HepG2 (cell line): ENCODE measurements around the gene HEATR1. TPM values are rescaled to one million over a fixed set of nuclear protein-coding genes. Genes with fewer than 3 reads are reported as not detected.

ENCODE experiments used
- CENPT ChIP-seq: sonication (generic); formaldehyde crosslinking; IDR thresholded peaks from 2 replicates; pipeline ENCODE4 v1.8.0; 2022; ENCODE audit warnings: low read depth, mild to moderate bottlenecking, moderate library complexity, missing genetic modification reagents
- FOXC1 ChIP-seq: sonication (generic); formaldehyde crosslinking; IDR thresholded peaks from 2 replicates; pipeline ENCODE4 v1.8.0; 2022; ENCODE audit warnings: mild to moderate bottlenecking, missing genetic modification reagents, borderline replicate concordance
- HDAC1 ChIP-seq: sonication (generic); formaldehyde crosslinking; IDR thresholded peaks from 2 replicates; pipeline ENCODE4 v1.5.1; 2020; ENCODE audit warnings: mild to moderate bottlenecking, missing genetic modification reagents
- HMGA1 ChIP-seq: sonication (generic); formaldehyde crosslinking; conservative IDR thresholded peaks from 2 replicates; pipeline ENCODE4 v1.4.0; 2020; ENCODE audit warnings: missing genetic modification reagents
- MAFK ChIP-seq, 2 experiments: IDR thresholded peaks in 1 of 2; conservative IDR thresholded peaks in 1 of 2; 2 replicates each; pipeline ENCODE4 v1.6.1; 2011; ENCODE audit warnings: improper control_type of control experiment in 2 of 2, low read length in 2 of 2
- MIER2 ChIP-seq: IDR thresholded peaks from 2 replicates; pipeline ENCODE4 v1.6.1; 2016; ENCODE audit warnings: missing biosample characterization, missing genetic modification reagents
- MYNN ChIP-seq: sonication (generic); formaldehyde crosslinking; IDR thresholded peaks from 2 replicates; pipeline ENCODE4 v1.4.0; 2020; ENCODE audit warnings: mild to moderate bottlenecking, low read depth, missing genetic modification reagents
- ONECUT2 ChIP-seq: sonication (generic); formaldehyde crosslinking; IDR thresholded peaks from 2 replicates; pipeline ENCODE4 v1.4.0; 2020; ENCODE audit warnings: missing genetic modification reagents
- PAF1 ChIP-seq: IDR thresholded peaks from 2 replicates; pipeline ENCODE4 v1.6.1; 2016; ENCODE audit warnings: missing genetic modification reagents, missing compliant biosample characterization
- PHF20 ChIP-seq: sonication (generic); formaldehyde crosslinking; IDR thresholded peaks from 2 replicates; pipeline ENCODE4 v1.5.0; 2020; ENCODE audit warnings: mild to moderate bottlenecking, missing genetic modification reagents
- RBM39 ChIP-seq: fragments of 200-400 bp; formaldehyde crosslinking; IDR thresholded peaks from one replicate; pipeline ENCODE4 v1.6.1; 2018; ENCODE audit warnings: antibody characterized with exemption, mild to moderate bottlenecking, low read depth, low read length; ENCODE audit not compliant: poor library complexity, severe bottlenecking
- SNAI1 ChIP-seq: sonication (generic); formaldehyde crosslinking; IDR thresholded peaks from 2 replicates; pipeline ENCODE4 v1.5.0; 2020; ENCODE audit warnings: mild to moderate bottlenecking, missing genetic modification reagents, borderline replicate concordance
- ZKSCAN8 ChIP-seq: IDR thresholded peaks from 2 replicates; pipeline ENCODE4 v1.6.1; 2016; ENCODE audit warnings: borderline replicate concordance, missing genetic modification reagents, missing compliant biosample characterization
- ZNF446 ChIP-seq: sonication (generic); formaldehyde crosslinking; IDR thresholded peaks from 2 replicates; pipeline ENCODE4 v1.5.0; 2020; ENCODE audit warnings: mild to moderate bottlenecking, missing genetic modification reagents
- ZNF607 ChIP-seq: sonication (generic); formaldehyde crosslinking; IDR thresholded peaks from 2 replicates; pipeline ENCODE4 v1.5.1; 2020; ENCODE audit warnings: missing genetic modification reagents, mild to moderate bottlenecking, borderline replicate concordance
- ZNF644 ChIP-seq: IDR thresholded peaks from 2 replicates; pipeline ENCODE4 v1.6.1; 2016; ENCODE audit warnings: low read depth
- ZNF780A ChIP-seq: sonication (generic); formaldehyde crosslinking; IDR thresholded peaks from 2 replicates; pipeline ENCODE4 v1.8.0; 2022; ENCODE audit warnings: mild to moderate bottlenecking, missing genetic modification reagents, moderate library complexity
- ZNF878 ChIP-seq: sonication (generic); formaldehyde crosslinking; IDR thresholded peaks from 2 replicates; pipeline ENCODE4 v1.8.1; 2023; ENCODE audit warnings: mild to moderate bottlenecking, missing genetic modification reagents, moderate library complexity
- ZSCAN25 ChIP-seq: sonication (generic); formaldehyde crosslinking; IDR thresholded peaks from 2 replicates; pipeline ENCODE4 v1.8.0; 2022; ENCODE audit warnings: mild to moderate bottlenecking, missing genetic modification reagents
- polyA plus RNA-seq, 8 experiments: library from polyadenylated mRNA; depleted of rRNA in 3 of 8; stranded (reverse) in 7 of 8; unstranded in 1 of 8; fragments of >200 nt; fragmentation: Illumina TruSeq in 4 of 8; extraction: Trizol in 4 of 8; gene quantifications; 2 replicates each; pipeline versions ENCODE4 v1.2.1 to v1.2.3, GENCODE V29; 2011 to 2016; ENCODE audit warnings: low read depth in 4 of 8, missing spikeins in 1 of 8, mixed read lengths in 1 of 8; ENCODE audit not compliant: insufficient read depth in 1 of 8
- total RNA-seq, 5 experiments: library from RNA; depleted of rRNA; stranded (reverse); fragments of >200 nt; fragmentation: Illumina TruSeq; extraction: Trizol; gene quantifications; 2 replicates each; pipeline ENCODE4 v1.2.3, GENCODE V29; 2016; ENCODE audit warnings: low read depth in 1 of 5
- TF ChIP-seq, protein P1 (sequence below): sonication (generic); formaldehyde crosslinking; IDR thresholded peaks from 2 replicates; pipeline ENCODE4 v1.9.0; 2021; ENCODE audit warnings: missing genetic modification reagents, borderline replicate concordance
- TF ChIP-seq, protein P2 (sequence below): sonication (generic); formaldehyde crosslinking; IDR thresholded peaks from 2 replicates; pipeline ENCODE4 v1.4.0; 2020; ENCODE audit warnings: missing genetic modification reagents
- TF ChIP-seq, protein P3 (sequence below): sonication (generic); formaldehyde crosslinking; IDR thresholded peaks from 2 replicates; pipeline ENCODE4 v1.5.0; 2020; ENCODE audit warnings: missing genetic modification reagents, mild to moderate bottlenecking, borderline replicate concordance
- TF ChIP-seq, protein P4 (sequence below): sonication (generic); formaldehyde crosslinking; IDR thresholded peaks from 2 replicates; pipeline ENCODE4 v1.4.0; 2020; ENCODE audit warnings: mild to moderate bottlenecking, missing genetic modification reagents
- TF ChIP-seq, protein P5 (sequence below): sonication (generic); formaldehyde crosslinking; conservative IDR thresholded peaks from 2 replicates; pipeline ENCODE4 v1.4.0; 2020; ENCODE audit warnings: missing genetic modification reagents

HEATR1 gene
- total and polyA plus RNA-seq, 2 of the 13 experiments (the other 11 are each of a cell fraction or from before 2014, with no cell fraction given) = 10.2 to 45.8 TPM

DNA sequence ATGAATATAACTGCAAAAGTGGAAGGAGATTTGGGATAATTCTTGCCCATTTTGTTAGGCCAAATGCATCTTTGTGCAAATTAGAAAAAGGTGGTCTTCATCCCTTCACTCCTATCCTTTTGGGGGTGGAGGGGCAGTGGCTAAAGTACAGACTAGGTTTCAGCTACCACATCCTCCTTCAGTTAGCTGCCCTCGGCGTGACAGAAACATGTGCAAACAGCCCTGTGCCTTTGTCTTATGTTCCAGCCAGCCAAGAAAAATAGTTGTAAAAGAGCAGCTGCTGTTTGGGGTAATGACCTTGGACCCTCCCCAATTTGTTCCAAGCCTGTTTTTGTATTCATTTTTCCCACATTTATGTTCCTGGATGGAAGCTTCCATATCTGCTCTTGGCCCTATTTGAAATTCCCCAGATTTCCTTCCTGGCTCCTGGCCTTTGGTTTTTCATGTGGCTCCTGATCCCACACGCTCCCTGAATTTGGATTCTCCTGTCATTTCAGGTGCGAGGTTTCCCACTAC is 88.8 kb downstream of the HEATR1 start (continued):
- TF ChIP-seq MAFK (conservative IDR thresholded peaks at IDR 0.05 in 1 of 2, IDR thresholded peaks at IDR 0.05 in 1 of 2; ENCODE audit: low read length in 2 of 2) (no peak), SNAI1 (CRISPR knock-in tag) (no peak), FOXC1 (CRISPR knock-in tag) (no peak), HMGA1 (CRISPR knock-in tag) (no peak), ZNF446 (CRISPR knock-in tag) (no peak), CENPT (CRISPR knock-in tag) (no peak), HDAC1 (CRISPR knock-in tag) (peak; percentile 42; the same call in 1 of the 2 replicates), ZNF607 (CRISPR knock-in tag) (no peak; the same call in 1 of the 2 replicates), ZNF780A (CRISPR knock-in tag) (no peak), ONECUT2 (no peak), ZSCAN25 (peak; percentile 38; the same call in 1 of the 2 replicates), ZKSCAN8 (CRISPR knock-in tag) (no peak; the same call in 1 of the 2 replicates), PHF20 (CRISPR knock-in tag) (no peak), ZNF644 (CRISPR knock-in tag) (no peak), RBM39 (no peak), MIER2 (CRISPR knock-in tag) (no peak), ZNF878 (CRISPR knock-in tag) (peak; percentile 81; the same call in 1 of the 2 replicates), MYNN (no peak), PAF1 (CRISPR knock-in tag) (no peak)
- TF ChIP-seq, protein P1, sequence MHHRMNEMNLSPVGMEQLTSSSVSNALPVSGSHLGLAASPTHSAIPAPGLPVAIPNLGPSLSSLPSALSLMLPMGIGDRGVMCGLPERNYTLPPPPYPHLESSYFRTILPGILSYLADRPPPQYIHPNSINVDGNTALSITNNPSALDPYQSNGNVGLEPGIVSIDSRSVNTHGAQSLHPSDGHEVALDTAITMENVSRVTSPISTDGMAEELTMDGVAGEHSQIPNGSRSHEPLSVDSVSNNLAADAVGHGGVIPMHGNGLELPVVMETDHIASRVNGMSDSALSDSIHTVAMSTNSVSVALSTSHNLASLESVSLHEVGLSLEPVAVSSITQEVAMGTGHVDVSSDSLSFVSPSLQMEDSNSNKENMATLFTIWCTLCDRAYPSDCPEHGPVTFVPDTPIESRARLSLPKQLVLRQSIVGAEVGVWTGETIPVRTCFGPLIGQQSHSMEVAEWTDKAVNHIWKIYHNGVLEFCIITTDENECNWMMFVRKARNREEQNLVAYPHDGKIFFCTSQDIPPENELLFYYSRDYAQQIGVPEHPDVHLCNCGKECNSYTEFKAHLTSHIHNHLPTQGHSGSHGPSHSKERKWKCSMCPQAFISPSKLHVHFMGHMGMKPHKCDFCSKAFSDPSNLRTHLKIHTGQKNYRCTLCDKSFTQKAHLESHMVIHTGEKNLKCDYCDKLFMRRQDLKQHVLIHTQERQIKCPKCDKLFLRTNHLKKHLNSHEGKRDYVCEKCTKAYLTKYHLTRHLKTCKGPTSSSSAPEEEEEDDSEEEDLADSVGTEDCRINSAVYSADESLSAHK (CRISPR knock-in tag) = no peak
- TF ChIP-seq, protein P2, sequence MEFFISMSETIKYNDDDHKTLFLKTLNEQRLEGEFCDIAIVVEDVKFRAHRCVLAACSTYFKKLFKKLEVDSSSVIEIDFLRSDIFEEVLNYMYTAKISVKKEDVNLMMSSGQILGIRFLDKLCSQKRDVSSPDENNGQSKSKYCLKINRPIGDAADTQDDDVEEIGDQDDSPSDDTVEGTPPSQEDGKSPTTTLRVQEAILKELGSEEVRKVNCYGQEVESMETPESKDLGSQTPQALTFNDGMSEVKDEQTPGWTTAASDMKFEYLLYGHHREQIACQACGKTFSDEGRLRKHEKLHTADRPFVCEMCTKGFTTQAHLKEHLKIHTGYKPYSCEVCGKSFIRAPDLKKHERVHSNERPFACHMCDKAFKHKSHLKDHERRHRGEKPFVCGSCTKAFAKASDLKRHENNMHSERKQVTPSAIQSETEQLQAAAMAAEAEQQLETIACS (CRISPR knock-in tag) = no peak
- TF ChIP-seq, protein P3, sequence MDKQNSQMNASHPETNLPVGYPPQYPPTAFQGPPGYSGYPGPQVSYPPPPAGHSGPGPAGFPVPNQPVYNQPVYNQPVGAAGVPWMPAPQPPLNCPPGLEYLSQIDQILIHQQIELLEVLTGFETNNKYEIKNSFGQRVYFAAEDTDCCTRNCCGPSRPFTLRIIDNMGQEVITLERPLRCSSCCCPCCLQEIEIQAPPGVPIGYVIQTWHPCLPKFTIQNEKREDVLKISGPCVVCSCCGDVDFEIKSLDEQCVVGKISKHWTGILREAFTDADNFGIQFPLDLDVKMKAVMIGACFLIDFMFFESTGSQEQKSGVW (CRISPR knock-in tag) = no peak
- TF ChIP-seq, protein P4, sequence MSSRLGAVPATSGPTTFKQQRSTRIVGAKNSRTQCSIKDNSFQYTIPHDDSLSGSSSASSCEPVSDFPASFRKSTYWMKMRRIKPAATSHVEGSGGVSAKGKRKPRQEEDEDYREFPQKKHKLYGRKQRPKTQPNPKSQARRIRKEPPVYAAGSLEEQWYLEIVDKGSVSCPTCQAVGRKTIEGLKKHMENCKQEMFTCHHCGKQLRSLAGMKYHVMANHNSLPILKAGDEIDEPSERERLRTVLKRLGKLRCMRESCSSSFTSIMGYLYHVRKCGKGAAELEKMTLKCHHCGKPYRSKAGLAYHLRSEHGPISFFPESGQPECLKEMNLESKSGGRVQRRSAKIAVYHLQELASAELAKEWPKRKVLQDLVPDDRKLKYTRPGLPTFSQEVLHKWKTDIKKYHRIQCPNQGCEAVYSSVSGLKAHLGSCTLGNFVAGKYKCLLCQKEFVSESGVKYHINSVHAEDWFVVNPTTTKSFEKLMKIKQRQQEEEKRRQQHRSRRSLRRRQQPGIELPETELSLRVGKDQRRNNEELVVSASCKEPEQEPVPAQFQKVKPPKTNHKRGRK (CRISPR knock-in tag) = no peak
- TF ChIP-seq, protein P5, sequence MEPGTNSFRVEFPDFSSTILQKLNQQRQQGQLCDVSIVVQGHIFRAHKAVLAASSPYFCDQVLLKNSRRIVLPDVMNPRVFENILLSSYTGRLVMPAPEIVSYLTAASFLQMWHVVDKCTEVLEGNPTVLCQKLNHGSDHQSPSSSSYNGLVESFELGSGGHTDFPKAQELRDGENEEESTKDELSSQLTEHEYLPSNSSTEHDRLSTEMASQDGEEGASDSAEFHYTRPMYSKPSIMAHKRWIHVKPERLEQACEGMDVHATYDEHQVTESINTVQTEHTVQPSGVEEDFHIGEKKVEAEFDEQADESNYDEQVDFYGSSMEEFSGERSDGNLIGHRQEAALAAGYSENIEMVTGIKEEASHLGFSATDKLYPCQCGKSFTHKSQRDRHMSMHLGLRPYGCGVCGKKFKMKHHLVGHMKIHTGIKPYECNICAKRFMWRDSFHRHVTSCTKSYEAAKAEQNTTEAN (CRISPR knock-in tag) = no peak
